NCI-H446 treated with DMSO at 0.1 percent for 48 hours (cell line): ENCODE data around the gene KLHDC9.
A peak's percentile ranks its signal among the peaks of the same experiment; 100 is the strongest.
"Not testable (repeated sequence)": the region's sequence is repeated elsewhere in the genome, so short reads cannot be mapped to it uniquely, and the experiment has no call there.

ENCODE experiments used
- DNase-seq: peaks from one replicate; lab custom pipeline; 2025; lab: John Stamatoyannopoulos, UW

KLHDC9 gene

DNA sequence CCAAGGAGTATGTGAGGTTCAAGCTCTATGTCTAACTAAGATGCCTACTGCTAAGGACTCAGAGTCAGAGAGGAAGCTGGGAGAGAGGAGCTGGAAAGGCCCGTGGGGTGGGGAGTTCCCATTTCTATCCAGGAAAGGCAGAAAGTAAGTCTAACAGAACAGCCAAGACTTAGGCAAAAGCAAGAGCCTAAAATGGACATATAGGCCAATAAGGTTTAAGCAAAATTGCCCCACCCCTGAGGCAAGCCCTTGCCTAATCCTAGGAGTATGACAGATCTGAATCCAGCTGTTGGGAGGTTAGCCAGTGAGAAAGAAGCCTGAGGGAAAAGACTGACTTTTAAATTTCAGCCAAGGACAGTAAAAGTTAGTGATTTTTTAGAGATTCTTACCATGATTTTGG is 1.6 kb upstream of the KLHDC9 start:
- DNase-seq, result no peak

DNA sequence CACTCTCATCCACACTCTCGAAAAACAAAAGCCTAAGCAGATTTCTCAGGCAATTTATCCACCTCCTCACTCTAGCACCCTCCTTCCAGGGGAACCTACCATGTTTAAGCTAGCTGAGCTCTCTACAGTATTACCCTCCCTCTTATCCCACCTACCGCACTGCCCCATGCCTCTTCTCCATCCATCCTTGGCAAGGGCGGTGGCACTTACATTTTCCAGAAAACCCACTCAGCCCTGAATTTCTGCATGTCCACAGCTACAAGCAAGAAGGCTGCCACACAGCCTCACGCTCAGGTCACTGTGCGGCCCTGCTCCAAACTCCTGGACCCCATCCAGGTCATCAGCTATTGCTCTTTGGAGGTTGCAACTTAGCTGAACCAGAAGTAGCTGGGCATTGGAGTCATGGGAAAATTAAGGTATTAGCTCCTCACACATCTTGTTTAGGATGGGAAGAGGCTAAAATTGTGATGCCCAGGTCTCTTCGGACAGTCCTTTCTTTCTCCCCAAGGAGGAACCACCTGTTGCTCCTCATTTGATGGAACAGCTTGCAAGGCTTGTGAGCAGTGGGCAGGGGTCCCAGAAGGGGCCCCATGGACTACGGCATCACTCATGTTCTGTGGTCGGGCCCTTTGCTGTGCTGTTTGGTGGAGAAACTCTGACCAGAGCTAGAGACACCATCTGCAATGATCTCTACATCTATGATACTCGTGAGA is 1.1 kb downstream of the KLHDC9 start:
- DNase-seq, result no peak

DNA sequence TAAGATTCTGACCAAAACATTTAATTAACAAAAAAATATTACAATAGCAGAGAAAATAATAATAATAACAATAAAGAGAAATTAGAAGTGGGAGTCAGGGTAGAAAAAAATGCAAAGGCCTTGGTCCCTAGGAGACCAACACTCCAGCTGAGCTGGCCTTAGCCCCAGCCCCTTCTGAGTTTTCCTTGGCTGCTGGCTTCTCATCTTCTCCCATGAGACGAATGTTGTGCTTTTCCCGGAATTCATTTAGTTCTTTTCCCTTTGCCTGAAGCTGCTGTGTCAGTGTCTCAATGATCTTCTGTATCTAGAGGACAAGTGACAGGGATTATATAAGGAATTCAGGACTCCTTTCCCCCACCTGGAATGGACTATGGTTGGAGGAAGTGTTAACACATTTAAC is 2.4 kb downstream of the KLHDC9 start:
- no peak for DNase-seq

DNA sequence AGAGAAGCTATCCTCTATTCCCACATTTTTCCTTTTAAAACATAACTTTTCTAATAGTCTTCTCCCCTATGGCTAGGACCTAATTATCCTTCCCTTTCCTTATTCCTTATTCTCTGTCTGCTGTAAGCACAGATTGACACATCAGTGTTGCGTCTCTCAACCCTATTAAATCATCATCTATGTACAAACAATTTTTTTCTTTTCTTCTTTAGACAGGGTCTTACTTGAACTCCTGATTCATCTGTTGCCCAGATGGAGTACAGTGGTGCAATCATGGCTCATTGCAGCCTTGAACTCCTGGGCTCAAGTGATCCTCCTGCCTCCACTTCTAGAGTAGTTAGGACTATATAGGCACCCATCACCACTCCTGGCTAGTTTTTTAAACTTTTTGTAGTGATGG is 8.3 kb downstream of the KLHDC9 start:
- no peak for DNase-seq

DNA sequence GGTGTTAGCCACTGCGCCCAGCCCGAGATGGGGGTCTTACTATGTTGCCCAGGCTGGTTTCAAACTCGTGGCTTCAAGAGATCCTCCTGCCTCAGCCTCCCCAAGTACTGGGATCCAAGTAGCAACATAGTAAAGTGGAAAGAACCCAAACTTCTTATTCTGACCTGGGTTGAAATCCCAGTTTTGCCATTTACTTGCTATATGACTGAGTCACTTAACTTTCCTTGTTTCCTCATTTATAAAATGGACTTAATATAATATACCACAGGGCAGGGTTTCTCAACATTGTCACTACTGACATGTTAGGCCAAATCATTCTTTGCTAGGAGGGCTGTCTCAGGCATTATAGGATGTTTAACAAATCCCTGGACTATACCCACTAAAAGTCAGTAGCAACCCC is 13.0 kb downstream of the KLHDC9 start:
- no peak for DNase-seq

DNA sequence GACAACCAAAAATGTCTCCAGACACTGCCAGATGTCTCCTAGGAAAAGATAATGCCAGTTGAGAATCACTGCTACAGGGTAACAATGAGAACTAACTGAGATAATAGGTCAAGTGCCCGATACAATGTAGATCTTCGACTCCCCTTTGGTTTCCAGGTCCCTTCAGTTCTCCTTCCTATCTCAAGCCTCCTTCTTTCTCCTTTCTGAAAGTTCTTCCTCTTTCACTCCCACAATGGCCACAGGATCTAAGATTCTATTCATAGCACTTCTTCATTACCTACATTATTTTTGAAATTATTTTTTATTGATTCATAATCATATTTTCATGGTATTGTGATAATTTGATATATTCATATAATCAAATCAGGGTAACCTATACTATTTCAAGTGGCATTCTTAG is 13.4 kb downstream of the KLHDC9 start:
- DNase-seq, result no peak

DNA sequence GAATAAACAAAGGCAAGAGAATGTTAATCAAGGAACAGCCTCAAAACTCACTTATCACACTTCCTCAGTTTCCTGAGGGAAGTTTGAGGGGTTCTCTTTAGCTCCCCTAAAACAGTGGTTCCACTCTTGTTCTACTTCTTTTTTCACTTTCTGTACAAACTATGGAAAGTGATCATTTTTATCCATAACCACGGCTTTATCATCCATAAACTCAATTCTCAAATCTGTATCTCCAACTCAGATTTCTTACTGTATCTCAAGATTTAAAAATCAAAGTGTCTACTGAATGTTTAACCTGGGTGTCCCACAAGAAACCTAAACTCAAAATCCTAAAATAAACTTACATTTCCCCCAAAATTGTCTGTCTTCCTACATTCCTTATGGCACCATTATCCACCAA is 15.8 kb downstream of the KLHDC9 start:
- DNase-seq, result no peak

DNA sequence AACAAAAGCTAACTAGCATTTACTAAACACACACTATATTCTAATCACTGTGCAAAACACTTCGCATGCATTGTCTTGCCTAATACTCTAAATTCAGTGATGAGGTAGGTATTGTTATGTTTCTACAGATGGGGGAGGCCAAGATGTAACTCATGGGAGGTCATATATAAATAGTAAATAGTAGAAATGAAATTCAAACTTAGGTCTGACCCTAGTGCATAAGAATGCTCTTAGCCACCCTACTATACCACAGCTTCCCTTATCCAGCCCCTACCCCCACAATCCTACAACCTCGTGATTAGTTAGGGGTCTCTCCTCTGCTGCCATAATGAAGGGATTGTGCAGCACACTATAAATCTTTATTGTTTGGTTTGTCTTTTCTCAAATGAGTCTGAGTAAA is 16.4 kb downstream of the KLHDC9 start:
- DNase-seq, result no peak

DNA sequence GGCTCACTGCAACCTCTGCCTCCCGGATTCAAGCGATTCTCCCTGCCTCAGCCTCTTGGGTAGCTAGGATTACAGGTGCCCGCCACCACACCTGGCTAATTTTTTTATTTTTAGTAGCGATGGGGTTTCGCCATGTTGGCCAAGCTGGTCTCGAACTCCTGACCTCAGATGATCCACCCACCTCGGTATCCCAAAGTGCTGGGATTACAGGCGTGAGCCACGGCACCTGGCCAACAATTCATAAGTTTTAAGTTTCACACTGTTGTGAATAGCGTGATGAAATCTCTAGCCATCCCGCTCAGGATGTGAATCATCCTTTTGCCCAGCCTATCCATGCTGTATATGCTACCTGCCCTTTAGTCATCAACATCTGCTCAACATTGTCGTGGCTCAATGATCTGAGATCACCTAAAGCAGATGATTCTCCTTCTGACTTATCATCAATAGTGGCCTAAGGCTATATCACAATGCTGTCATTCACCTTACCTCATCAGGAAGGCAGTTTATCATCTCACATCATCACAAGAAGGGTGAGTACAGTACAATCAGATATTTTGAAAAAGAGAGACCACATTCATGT is 17.1 kb downstream of the KLHDC9 start:
- no peak for DNase-seq

DNA sequence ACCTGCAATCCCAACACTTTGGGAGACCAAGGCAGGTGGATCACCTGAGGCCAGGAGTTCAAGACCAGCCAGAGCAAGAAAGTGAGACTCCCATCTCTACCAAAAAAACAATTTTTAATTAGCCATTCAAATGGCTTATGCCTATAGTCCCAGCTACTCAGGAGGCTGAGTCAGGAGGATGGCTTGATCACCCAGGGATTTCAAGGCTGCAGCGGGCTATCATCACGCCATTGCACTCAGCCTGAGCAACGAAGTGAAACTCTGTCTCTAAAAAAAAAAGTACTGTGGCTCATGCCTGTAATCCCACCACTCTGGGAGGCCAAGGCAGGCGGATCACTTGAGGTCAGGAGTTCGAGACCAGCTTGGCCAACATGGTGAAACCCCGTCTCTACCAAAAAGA is 17.8 kb downstream of the KLHDC9 start:
- DNase-seq, result not testable (repeated sequence)

DNA sequence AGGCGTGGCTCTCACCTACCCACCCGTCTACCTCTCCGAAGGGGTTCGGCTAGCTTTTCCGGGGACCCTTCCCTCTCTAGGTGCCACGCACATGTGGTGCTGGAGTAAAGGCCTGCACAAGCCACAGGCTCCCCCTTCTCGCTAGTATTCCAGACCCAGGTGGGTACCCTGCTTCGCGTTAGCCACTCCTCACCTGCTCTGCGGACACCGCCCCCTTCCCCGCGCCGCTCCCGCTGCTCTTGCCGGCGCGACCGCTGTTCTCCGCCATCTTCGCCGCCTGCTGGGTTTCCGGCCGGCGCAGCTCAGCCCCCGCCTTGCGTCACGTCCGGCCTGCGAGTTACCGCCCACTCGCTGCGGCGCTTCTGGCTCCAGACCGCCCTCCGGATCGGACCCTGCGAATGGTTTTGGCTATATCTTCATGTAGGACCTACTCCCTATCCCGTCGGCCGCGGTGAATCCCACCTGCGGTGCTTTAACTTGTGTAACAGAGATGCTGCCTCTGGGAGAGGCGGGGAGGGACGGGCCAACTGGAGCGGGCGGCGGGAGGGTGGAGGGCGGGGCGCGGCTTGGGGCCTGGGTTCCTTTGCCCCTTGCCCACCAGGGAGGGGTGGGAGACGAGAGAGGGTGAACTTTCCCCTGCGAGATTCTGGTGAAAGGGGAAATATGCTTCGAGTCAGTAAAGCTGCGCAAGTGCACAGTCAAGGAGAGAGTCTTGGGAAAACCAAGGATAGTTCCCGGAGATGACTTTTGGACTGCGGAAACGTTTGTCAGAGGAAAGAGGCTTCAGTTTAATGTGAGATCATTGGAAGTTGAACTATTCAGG is 19.8 kb downstream of the KLHDC9 start, which contains the start of the genes NIT1 and PFDN2:
TSS of gene NIT1 (plus strand) at position 347 of the 823 bp plus-strand sequence. CDS start at position 419, 72 bp downstream.
TSS of gene PFDN2 (minus strand) at position 279 of the 823 bp plus-strand sequence. CDS start at position 268, 11 bp downstream.
- peak; percentile 61 for DNase-seq

DNA sequence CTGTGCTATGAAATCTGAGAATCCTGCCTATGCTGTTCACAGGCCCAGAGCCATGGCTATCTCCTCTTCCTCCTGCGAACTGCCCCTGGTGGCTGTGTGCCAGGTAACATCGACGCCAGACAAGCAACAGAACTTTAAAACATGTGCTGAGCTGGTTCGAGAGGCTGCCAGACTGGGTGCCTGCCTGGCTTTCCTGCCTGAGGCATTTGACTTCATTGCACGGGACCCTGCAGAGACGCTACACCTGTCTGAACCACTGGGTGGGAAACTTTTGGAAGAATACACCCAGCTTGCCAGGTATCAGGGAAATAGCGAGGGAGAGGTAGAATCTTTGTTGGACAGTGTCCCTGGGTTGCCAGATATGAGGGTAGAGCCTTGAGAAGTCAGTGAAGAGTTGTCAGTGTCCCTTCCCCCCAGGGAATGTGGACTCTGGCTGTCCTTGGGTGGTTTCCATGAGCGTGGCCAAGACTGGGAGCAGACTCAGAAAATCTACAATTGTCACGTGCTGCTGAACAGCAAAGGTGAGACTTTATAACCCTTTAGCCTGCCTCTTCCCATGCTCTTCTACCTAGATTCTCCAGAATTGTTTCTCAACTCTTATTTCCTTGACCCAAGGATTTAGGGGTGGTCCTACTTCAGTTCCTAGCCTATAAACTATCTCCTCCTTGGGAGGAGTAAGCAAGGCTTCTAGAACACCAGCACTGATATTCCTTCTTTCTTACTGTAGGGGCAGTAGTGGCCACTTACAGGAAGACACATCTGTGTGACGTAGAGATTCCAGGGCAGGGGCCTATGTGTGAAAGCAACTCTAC is 21.1 kb downstream of the KLHDC9 start:
- DNase-seq, result no peak

DNA sequence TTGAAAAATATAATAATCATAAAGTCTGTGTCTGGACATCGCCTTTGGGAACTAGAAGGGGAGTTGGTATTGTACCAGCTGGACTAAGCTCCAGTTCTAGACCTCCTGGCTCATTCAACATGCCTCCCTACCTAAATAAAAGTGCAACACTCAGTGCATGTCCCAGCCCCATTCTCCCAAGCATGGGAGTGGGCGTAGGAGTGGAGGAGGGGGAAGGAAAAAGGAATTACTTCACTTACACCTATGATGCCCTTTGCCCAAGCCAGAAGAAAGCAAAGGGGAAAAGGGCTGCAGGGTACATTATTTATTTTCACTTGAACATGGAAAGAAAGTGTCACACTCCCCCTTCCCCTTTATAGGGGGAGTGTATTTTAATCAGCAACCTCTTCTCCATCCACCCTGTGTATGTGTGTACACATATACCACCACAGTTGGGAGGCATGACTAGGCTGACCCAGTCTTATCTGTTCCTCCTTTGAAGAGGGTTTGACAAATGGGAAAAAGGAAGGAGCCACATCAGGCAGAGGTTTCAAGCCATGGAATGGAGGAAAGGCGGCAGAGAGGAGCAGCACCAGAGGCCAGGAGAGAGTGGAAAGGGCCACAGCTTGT is 23.0 kb downstream of the KLHDC9 start:
- no peak for DNase-seq

DNA sequence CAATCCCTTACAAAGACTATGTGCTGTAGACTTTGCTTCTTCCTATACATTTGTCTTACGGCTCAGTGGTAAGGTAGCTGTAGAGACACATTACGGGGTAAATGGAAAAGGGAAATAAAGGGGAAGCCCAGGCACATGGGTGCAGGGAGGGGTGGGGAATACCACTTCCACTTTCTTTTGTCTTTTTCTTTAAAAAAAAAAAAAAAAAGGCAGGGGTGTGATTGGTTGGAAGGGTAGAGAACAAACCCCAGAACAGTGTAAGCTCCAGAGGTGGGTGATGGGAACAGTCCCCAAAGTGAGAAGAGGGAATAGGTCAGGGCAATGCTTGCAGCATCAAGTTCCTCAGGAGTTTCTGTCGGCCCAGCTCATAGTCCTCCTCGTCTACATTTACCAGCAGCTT is 23.7 kb downstream of the KLHDC9 start:
- no peak for DNase-seq

DNA sequence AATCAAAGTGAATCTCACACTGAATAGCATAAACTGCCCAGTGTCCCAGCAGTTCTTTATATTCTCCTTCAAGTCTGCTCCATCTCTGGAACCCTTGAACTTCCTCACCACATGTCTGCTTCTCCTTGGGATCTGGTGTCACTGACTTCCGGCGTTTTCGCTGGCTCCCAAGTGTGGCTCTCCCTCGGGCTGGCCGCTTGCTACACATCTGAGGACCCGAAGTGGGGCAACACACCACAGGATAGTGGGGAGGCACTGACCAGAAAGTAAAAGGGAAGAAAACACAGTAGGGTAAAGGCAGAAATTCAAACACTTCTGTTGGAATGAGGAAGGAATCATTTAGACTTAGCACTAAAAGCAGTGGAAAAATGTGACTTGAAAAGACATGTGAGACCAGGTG is 24.8 kb downstream of the KLHDC9 start:
- no peak for DNase-seq

DNA sequence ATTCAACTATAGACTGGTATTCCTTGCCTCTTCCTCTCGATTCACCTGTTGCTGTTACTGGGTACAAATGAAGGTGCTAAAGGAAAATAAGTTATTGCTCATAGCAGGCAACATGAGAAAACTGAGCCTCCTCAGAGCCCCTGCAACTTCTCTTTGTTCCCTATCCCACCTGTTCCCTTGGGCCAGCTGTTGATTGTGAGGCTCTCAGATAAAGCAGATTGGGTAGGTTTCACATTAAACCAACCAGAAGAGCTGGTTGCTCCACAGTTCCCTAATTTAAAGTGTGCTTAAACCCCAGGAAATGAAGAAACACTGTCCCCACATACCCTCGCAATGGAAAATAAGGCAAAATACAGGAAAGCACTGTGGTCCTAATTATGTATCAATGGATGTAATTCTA is 29.5 kb downstream of the KLHDC9 start:
- DNase-seq, result no peak

DNA sequence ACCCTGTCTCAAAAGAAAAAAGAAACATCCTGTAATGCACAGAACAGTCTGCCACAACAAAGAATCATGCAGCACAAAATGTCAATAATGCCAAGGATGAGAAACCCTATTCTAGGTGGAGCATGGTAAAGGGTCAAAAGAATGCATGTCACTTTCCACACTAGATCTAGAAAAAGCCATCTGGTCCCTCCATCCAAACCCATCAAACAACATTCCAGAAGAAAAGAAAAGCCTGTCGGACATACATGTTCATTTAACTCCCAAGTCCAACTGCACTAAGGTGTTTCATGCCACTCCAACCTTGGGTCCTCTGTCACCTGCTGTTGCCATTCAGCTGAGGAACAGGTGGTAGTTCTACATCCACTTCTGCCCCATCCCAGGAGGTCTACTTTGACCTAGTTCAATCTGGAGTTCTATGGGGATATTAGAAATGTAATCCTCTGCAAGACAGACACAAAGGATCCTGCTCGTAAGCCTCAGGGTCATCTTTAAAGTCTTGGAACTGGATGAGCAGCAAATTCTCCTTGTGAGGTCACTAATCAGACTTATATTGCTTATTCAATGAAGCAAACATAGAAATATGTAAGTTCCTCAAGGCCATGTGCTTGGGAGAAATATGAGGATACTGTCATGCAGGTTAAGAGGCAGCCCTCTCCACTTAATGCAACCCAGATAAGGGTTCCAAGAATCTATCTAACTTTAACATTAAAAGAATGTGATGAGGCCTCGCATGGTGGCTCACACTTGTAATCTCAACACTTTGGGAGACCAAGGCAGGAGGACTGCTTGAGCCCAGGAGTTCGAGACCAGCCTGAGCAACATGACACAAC is 30.6 kb downstream of the KLHDC9 start:
- DNase-seq, result no peak

DNA sequence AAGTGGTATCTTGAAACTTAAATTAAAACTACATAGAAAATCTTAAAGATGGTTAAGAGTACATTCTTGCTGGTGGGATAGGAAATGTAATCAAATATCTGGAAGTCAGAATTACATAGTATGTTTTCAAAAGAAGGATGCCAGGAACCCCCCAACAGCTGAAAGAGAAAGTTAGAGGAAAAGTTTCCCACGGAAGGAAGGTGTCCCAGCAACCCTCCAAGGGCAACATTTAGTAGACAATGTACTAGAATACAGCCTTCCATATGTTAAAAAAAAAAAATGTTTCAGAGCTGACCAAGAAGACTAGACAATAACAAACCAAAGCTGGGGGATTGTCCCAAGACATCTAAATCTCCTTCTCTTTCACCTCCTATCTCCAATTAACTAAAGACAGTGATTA is 32.1 kb downstream of the KLHDC9 start:
- DNase-seq, result no peak

DNA sequence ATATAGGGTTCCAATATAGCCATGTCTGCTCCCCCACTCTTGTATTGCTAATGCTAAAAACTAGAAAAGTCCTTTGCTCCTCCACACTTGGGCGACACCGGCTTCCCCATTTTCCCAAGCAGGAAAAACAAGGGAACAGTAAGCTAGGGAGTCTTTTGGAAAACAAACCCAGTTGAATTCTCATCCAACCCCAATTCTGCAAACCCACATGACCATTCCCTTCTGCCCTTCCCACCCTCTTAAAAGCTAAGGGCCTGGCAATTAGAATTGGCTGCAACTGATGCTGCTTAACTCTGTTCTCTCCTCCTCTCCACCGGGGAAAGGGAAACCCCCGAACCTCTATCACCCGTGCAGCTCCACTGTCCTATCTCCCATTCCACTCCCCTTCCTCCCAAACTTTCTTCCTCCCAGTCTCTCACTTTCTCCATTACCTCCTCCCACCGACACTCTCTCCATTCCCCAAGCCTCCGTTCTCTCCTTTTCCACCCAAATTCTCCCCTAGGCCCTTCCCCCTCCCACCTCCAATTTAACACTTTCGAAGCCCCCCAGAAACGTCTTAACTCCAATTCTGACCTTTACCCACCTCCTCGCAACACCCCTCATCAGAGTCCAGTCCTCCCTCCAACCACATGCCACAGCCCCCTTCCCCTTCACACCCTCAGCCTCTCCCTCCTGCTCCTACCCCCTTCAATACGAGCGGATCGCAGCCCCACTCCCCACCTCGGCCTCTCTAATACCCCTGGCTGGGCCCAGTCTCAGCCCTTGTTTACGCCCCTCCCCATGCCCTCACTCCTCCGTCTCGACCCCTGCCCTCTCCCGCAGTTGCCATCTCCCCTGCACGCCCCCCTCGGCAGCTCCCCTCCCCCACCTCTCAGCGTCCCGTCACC is 33.6 kb downstream of the KLHDC9 start:
- DNase-seq, result no peak
